Neural cell (in vitro differentiated cells): ENCODE results near the gene SIL1. TPM values are rescaled to one million over a fixed set of nuclear protein-coding genes. Genes with fewer than 3 reads are reported as not detected.

ENCODE experiments used
- H2AFZ ChIP-seq: fragments of 200-600, 300-800 bp; sonication (generic), shearing (Covaris generic); 2 replicates; pipeline ENCODE4 v1.6.0; 2014; ENCODE audit warnings: low read depth, mild to moderate bottlenecking, antibody characterized with exemption, low read length, moderate library complexity
- H3F3A ChIP-seq: fragments of 200-600 bp; shearing (Covaris generic); 2 replicates; pipeline ENCODE4 v1.6.1; 2016; ENCODE audit warnings: mild to moderate bottlenecking, moderate library complexity, mixed read lengths, antibody characterized with exemption, low read length; ENCODE audit not compliant: insufficient read depth, poor library complexity, severe bottlenecking
- H3K27ac ChIP-seq: fragments of 200-600, 300-800 bp; sonication (generic), shearing (Covaris generic); 2 replicates; pipeline ENCODE4 v1.5.1; 2014; ENCODE audit warnings: mild to moderate bottlenecking, low read length, moderate library complexity
- H3K27me3 ChIP-seq: fragments of 300-800, 200-600 bp; sonication (generic), shearing (Covaris generic); 2 replicates; pipeline ENCODE4 v1.6.0; 2014; ENCODE audit warnings: mild to moderate bottlenecking, low read depth, low read length, moderate library complexity; ENCODE audit not compliant: insufficient read depth
- H3K36me3 ChIP-seq: fragments of 300-800, 200-600 bp; sonication (generic), shearing (Covaris generic); 2 replicates; pipeline ENCODE4 v1.5.1; 2014; ENCODE audit warnings: mild to moderate bottlenecking, antibody characterized with exemption, low read length, moderate library complexity; ENCODE audit not compliant: insufficient read depth
- H3K4me2 ChIP-seq: fragments of 300-800, 200-600 bp; sonication (generic), shearing (Covaris generic); 2 replicates; pipeline ENCODE4 v1.6.0; 2014; ENCODE audit warnings: mild to moderate bottlenecking, low read length
- H3K4me3 ChIP-seq: fragments of 300-800, 200-600 bp; sonication (generic), shearing (Covaris generic); 2 replicates; pipeline ENCODE4 v1.5.1; 2014; ENCODE audit warnings: mild to moderate bottlenecking, low read length, moderate library complexity
- H3K79me2 ChIP-seq: fragments of 200-600 bp; shearing (Covaris generic); replicated peaks from 2 replicates; pipeline ENCODE4 v1.6.0; 2014; ENCODE audit warnings: mild to moderate bottlenecking, low read length, moderate library complexity; ENCODE audit not compliant: insufficient read depth
- H3K9ac ChIP-seq: fragments of 300-800, 200-600 bp; sonication (generic), shearing (Covaris generic); 2 replicates; pipeline ENCODE4 v1.6.1; 2016; ENCODE audit warnings: mild to moderate bottlenecking, low read length, mixed read lengths
- H3K9me2 ChIP-seq: fragments of 200-600 bp; shearing (Covaris generic); 2 replicates; pipeline ENCODE4 v1.6.1; 2016; ENCODE audit warnings: mild to moderate bottlenecking, low read length, mixed read lengths; ENCODE audit not compliant: insufficient read depth
- H3K9me3 ChIP-seq: fragments of 200-600, 300-800 bp; sonication (generic), shearing (Covaris generic); 2 replicates; pipeline ENCODE4 v1.6.1; 2016; ENCODE audit warnings: mild to moderate bottlenecking, mixed run types, low read length, moderate library complexity, mixed read lengths
- H4K20me1 ChIP-seq: fragments of 200-600 bp; shearing (Covaris generic); 2 replicates; pipeline ENCODE4 v1.6.1; 2016; ENCODE audit warnings: mild to moderate bottlenecking, mixed run types; ENCODE audit not compliant: insufficient read depth
- EP300 ChIP-seq: fragments of 450-650 bp; conservative IDR thresholded peaks from 2 replicates; pipeline ENCODE4 v1.6.1; 2014; ENCODE audit warnings: antibody characterized with exemption, mild to moderate bottlenecking, moderate library complexity; ENCODE audit not compliant: poor library complexity, severe bottlenecking
- EZH2 ChIP-seq: fragments of 200-600, 300-800 bp; shearing (Covaris generic), sonication (generic); IDR thresholded peaks from 2 replicates; pipeline ENCODE4 v1.6.1; 2014; ENCODE audit warnings: antibody characterized with exemption, low read length, borderline replicate concordance, mild to moderate bottlenecking; ENCODE audit not compliant: insufficient read depth, poor library complexity, severe bottlenecking
- MXI1 ChIP-seq: fragments of 450-650 bp; conservative IDR thresholded peaks from 2 replicates; pipeline ENCODE4 v1.6.1; 2014; ENCODE audit warnings: antibody characterized with exemption, mild to moderate bottlenecking; ENCODE audit not compliant: poor library complexity, severe bottlenecking
- POLR2AphosphoS5 ChIP-seq: IDR thresholded peaks from 2 replicates; pipeline ENCODE4 v1.6.1; 2012
- RAD21 ChIP-seq: fragments of 450-650 bp; conservative IDR thresholded peaks from 2 replicates; pipeline ENCODE4 v1.6.1; 2014; ENCODE audit warnings: antibody characterized with exemption, mild to moderate bottlenecking, moderate library complexity
- SMC3 ChIP-seq: fragments of 450-650 bp; conservative IDR thresholded peaks from 2 replicates; pipeline ENCODE4 v1.6.1; 2014; ENCODE audit warnings: antibody characterized with exemption, mild to moderate bottlenecking, moderate library complexity; ENCODE audit not compliant: poor library complexity
- TAF1 ChIP-seq: IDR thresholded peaks from 2 replicates; pipeline ENCODE4 v1.6.1; 2012; ENCODE audit warnings: low read depth
- polyA plus RNA-seq: library from polyadenylated mRNA; depleted of rRNA; stranded (reverse); fragments of >200 nt; gene quantifications from 2 replicates; pipeline ENCODE4 v1.2.3, GENCODE V29; 2014
- TF ChIP-seq, protein P1 (sequence below): IDR thresholded peaks from 2 replicates; pipeline ENCODE4 v1.6.1; 2012; ENCODE audit warnings: borderline replicate concordance
- TF ChIP-seq, protein P2 (sequence below): fragments of 450-650 bp; IDR thresholded peaks from 2 replicates; pipeline ENCODE4 v1.5.1; 2014; ENCODE audit warnings: antibody characterized with exemption, mild to moderate bottlenecking, moderate library complexity; ENCODE audit not compliant: poor library complexity, severe bottlenecking

Gene SIL1
- polyA plus RNA-seq, 1 donor from 2014 or later: 4.7 TPM

DNA sequence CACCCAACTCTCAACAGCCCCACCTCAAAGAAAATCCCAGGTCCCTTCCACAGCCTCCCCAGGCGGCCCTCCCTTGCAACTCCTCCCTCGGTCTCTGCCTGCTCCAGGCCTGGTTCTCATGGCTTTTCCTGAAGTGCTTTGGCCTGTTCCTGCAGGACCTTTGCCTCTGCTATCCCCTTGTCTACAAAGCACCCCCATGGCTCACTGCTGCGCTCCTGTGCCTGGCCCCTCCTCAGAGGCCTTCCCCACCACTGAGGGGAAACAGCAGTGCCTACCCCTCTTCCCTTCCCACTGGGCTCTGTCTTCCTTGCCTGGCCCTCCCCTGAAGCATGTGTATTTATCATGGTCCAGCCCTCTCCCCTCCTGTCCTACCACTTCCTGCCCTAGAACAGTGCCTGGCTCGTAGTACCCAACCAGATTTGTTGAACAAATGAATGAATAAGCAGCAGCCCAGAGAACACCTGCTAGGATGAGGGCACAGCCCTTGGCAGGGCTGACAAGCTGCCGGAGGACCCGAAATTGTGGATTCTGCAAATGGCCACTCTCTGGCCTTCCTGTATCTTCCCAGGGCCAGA is 254.5 kb downstream of the SIL1 start:
- Histone ChIP-seq H3K9ac (no peak overlapping the region), H3K36me3 (no peaks in the 10 kb centered on the region)

DNA sequence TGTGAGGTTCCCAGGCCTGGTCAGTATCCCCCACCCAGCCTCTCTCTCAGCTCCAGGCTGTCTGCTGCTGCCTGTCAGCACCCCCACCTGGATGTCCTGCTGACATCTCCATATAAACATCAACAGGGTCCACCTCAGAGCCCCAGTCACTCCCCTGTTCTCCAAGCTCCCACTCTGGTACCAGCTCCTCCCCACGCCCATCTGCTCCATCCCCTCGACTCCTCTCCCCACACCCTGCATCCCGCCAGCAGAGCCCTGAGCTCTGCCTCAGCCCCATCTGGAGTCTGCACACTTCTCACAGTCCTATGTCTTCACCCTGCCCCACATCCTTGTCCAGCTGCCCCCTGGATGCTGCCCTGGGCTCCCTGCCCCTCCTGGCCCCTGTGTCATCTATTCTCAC is 255.3 kb downstream of the SIL1 start:
- no peak for TF ChIP-seq SMC3
- TF ChIP-seq, protein P1, sequence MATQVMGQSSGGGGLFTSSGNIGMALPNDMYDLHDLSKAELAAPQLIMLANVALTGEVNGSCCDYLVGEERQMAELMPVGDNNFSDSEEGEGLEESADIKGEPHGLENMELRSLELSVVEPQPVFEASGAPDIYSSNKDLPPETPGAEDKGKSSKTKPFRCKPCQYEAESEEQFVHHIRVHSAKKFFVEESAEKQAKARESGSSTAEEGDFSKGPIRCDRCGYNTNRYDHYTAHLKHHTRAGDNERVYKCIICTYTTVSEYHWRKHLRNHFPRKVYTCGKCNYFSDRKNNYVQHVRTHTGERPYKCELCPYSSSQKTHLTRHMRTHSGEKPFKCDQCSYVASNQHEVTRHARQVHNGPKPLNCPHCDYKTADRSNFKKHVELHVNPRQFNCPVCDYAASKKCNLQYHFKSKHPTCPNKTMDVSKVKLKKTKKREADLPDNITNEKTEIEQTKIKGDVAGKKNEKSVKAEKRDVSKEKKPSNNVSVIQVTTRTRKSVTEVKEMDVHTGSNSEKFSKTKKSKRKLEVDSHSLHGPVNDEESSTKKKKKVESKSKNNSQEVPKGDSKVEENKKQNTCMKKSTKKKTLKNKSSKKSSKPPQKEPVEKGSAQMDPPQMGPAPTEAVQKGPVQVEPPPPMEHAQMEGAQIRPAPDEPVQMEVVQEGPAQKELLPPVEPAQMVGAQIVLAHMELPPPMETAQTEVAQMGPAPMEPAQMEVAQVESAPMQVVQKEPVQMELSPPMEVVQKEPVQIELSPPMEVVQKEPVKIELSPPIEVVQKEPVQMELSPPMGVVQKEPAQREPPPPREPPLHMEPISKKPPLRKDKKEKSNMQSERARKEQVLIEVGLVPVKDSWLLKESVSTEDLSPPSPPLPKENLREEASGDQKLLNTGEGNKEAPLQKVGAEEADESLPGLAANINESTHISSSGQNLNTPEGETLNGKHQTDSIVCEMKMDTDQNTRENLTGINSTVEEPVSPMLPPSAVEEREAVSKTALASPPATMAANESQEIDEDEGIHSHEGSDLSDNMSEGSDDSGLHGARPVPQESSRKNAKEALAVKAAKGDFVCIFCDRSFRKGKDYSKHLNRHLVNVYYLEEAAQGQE: no peak
- no peak for TF ChIP-seq EZH2
- TF ChIP-seq POLR2AphosphoS5: no peak
- no peak for TF ChIP-seq RAD21
- no peak for TF ChIP-seq TAF1
- TF ChIP-seq EP300: no peak
- TF ChIP-seq, protein P2, sequence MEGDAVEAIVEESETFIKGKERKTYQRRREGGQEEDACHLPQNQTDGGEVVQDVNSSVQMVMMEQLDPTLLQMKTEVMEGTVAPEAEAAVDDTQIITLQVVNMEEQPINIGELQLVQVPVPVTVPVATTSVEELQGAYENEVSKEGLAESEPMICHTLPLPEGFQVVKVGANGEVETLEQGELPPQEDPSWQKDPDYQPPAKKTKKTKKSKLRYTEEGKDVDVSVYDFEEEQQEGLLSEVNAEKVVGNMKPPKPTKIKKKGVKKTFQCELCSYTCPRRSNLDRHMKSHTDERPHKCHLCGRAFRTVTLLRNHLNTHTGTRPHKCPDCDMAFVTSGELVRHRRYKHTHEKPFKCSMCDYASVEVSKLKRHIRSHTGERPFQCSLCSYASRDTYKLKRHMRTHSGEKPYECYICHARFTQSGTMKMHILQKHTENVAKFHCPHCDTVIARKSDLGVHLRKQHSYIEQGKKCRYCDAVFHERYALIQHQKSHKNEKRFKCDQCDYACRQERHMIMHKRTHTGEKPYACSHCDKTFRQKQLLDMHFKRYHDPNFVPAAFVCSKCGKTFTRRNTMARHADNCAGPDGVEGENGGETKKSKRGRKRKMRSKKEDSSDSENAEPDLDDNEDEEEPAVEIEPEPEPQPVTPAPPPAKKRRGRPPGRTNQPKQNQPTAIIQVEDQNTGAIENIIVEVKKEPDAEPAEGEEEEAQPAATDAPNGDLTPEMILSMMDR: no peak
- TF ChIP-seq MXI1: no peak
- no peaks in the 10 kb centered on the region for H3K27me3 ChIP-seq
- H3K79me2 ChIP-seq: no peaks in the 10 kb centered on the region
- no peaks in the 10 kb centered on the region for H3K36me3 ChIP-seq
- H3K27ac ChIP-seq: no peak overlapping the region
- H3K9me3 ChIP-seq: no peaks in the 10 kb centered on the region
- no peak overlapping the region for H3K4me3 ChIP-seq
- H3K9ac ChIP-seq: no peak overlapping the region
- no peaks in the 10 kb centered on the region for H3F3A ChIP-seq
- H3K4me2 ChIP-seq: no peak overlapping the region
- H4K20me1 ChIP-seq: no peaks in the 10 kb centered on the region
- H2AFZ ChIP-seq: no peak overlapping the region
- H3K9me2 ChIP-seq: no peaks in the 10 kb centered on the region

More for the DNA sequence above, 254.5 kb downstream of the SIL1 start:
- Histone ChIP-seq H3F3A (no peaks in the 10 kb centered on the region), H3K9me3 (no peaks in the 10 kb centered on the region), H3K9me2 (no peaks in the 10 kb centered on the region), H3K79me2 (no peaks in the 10 kb centered on the region), H2AFZ (no peak overlapping the region), H3K27me3 (no peaks in the 10 kb centered on the region), H4K20me1 (no peaks in the 10 kb centered on the region), H3K4me3 (no peak overlapping the region), H3K4me2 (no peak overlapping the region), H3K27ac (no peak overlapping the region)
- TF ChIP-seq POLR2AphosphoS5: no peak
- TF ChIP-seq, protein P1: no peak
- no peak for TF ChIP-seq RAD21
